Measurements from ENCODE around the gene SLC6A19.

GRCh38 chr5:1216211-1216917, 15.0 kb downstream of the SLC6A19 start:
- TF ChIP-seq POLR2AphosphoS5 (IDR thresholded peaks at IDR 0.05; ENCODE audit: low read length) (no peak), RFX5 (IDR thresholded peaks at IDR 0.05; ENCODE audit: low read depth, low read length) (no peak), EZH2 (IDR thresholded peaks at IDR 0.05; ENCODE audit: borderline replicate concordance, control insufficient read depth, low read depth, low read length) (no peak), ATF7 (IDR thresholded peaks at IDR 0.05; ENCODE audit: low read depth) (no peak), YY1 (IDR thresholded peaks at IDR 0.05; ENCODE audit: low read depth, low read length) (no peak), SREBF1 (IDR thresholded peaks at IDR 0.05; ENCODE audit: low read length) (no peak), MTA3 (IDR thresholded peaks at IDR 0.05; ENCODE audit: borderline replicate concordance, low read length) (no peak)
- TF ChIP-seq, protein P1, sequence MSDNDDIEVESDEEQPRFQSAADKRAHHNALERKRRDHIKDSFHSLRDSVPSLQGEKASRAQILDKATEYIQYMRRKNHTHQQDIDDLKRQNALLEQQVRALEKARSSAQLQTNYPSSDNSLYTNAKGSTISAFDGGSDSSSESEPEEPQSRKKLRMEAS (IDR thresholded peaks at IDR 0.05; ENCODE audit: low read depth, low read length): no peak
- TF ChIP-seq, protein P2, sequence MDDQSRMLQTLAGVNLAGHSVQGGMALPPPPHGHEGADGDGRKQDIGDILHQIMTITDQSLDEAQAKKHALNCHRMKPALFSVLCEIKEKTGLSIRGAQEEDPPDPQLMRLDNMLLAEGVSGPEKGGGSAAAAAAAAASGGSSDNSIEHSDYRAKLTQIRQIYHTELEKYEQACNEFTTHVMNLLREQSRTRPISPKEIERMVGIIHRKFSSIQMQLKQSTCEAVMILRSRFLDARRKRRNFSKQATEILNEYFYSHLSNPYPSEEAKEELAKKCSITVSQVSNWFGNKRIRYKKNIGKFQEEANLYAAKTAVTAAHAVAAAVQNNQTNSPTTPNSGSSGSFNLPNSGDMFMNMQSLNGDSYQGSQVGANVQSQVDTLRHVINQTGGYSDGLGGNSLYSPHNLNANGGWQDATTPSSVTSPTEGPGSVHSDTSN (IDR thresholded peaks at IDR 0.05; ENCODE audit: insufficient replicate concordance, low read depth, low read length): no peak
- TF ChIP-seq, protein P3, sequence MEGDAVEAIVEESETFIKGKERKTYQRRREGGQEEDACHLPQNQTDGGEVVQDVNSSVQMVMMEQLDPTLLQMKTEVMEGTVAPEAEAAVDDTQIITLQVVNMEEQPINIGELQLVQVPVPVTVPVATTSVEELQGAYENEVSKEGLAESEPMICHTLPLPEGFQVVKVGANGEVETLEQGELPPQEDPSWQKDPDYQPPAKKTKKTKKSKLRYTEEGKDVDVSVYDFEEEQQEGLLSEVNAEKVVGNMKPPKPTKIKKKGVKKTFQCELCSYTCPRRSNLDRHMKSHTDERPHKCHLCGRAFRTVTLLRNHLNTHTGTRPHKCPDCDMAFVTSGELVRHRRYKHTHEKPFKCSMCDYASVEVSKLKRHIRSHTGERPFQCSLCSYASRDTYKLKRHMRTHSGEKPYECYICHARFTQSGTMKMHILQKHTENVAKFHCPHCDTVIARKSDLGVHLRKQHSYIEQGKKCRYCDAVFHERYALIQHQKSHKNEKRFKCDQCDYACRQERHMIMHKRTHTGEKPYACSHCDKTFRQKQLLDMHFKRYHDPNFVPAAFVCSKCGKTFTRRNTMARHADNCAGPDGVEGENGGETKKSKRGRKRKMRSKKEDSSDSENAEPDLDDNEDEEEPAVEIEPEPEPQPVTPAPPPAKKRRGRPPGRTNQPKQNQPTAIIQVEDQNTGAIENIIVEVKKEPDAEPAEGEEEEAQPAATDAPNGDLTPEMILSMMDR (IDR thresholded peaks at IDR 0.05 in 2 of 3, conservative IDR thresholded peaks at IDR 0.05 in 1 of 3; ENCODE audit: control insufficient read depth in 2 of 3, extremely low read depth in 1 of 3, insufficient read depth in 1 of 3, low read depth in 3 of 3, low read length in 3 of 3): no peak

Data from GM12878 (cell line).